WI38 (cell line): ENCODE results near the gene MAP3K5.

ENCODE experiments used
- H3K4me3 ChIP-seq: 2 replicates; pipeline ENCODE4 v1.5.1; 2011; ENCODE audit warnings: low read depth, mild to moderate bottlenecking, control low read depth, low read length
- CTCF ChIP-seq: IDR thresholded peaks from 2 replicates; pipeline ENCODE4 v1.5.1; 2012; ENCODE audit warnings: low read depth, mild to moderate bottlenecking, control low read depth, low read length

The MAP3K5 gene

DNA sequence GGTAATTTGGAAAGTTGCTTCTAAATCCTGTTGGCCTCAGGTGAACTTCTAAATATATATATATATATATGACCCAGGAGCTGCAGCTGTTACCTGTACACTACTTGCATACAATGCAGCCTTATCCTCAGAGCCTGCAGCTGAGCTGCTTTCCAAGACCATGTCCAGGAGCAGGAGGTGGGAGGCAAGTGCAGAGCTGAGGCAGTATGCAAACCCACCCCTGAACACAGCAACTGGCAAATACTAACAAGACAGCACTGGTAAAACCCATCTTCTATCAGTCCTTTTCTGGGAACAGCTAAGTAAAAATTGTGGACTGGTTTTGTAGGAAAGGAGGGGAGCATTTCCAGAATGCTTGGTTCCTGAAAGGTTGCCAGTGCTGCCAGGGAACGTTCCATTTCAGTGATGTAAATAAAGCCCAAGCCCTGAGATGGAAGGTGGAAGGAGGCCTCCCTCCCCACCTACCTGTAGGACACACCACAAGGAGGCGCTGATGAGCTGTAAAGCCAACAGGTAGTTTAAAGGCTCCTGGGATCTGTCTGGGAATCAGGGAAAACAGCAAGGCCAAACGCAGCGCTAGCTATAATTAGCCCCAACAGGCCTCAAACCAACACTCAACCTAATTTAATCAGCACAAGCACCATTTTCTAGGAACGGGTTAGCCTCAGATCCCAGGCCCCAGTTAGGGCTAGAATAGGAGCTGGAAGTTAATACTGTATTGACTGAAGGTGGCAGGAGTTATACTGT, 148.3 kb downstream of the MAP3K5 start:
- TF ChIP-seq CTCF: peak; percentile 78
- no peak overlapping the region for H3K4me3 ChIP-seq

DNA sequence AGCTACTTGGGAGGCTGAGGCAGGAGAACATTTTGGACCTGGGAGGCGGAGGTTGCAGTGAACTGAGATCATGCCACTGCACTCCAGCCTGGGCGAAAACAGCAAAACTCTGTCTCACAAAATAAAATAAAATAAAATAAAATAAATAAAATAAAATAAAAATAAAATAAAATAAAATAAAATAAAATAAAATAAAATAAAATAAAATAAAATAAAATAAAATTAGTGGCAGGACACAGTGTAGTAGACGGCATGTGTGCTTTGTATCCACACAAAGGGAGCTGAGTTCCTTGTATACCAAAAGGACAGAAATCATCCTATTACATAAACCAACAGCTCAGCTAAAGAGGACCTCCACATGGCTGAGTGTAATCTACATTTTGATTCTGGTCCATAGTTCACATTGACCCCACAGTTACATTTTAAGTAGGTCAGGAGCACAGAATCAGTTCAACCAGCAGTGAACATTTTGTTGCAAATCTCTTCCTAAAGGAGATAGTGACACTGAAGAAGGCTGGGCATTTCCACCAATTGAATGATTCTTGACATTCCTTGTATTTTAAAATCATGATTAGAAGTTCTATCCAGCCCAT, 150.3 kb downstream of the MAP3K5 start:
- H3K4me3 ChIP-seq: no peak overlapping the region
- no peak for TF ChIP-seq CTCF

- TF ChIP-seq CTCF: no peak
- no peak overlapping the region for H3K4me3 ChIP-seq
These were observed 151.1 kb downstream of the MAP3K5 start for GRCh38 chr6:136641166-136641565.

DNA sequence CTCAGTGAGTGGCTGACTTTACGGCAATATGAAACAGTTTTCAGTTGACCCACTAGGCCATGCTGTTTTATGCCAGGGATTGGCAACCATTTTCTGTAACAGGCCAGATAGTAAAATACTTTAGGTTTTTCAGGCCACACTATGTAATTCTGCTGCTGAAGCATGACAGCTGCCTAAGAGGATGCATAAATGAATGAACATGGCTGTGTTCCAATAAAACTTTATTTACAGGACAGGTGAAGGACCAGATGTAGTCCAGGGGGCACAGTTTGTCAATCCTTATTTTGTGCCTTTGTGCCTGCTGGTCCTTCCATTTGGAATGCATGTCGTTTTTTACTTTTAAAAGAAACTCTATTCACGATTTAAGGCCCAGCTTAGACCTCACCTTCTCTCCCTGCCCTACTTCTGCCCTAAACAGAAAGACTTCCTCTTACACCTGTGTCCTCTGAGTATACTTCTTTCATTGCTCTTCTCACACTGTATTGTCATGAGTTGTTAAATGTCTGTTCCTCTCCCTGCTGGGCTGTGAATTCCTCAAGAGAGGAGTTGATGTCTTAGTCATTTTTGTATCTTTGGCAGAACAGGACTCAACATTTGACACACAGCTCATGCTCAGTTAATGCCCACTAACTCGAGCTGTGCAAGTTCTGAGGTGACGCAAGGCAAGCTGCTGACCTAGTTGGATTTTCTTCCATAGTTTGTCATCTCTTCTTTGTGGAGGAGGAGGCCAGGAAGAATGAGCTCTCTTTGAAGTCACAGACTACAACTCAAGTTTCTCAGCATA, 152.0 kb downstream of the MAP3K5 start:
- H3K4me3 ChIP-seq: no peak overlapping the region
- no peak for TF ChIP-seq CTCF

DNA sequence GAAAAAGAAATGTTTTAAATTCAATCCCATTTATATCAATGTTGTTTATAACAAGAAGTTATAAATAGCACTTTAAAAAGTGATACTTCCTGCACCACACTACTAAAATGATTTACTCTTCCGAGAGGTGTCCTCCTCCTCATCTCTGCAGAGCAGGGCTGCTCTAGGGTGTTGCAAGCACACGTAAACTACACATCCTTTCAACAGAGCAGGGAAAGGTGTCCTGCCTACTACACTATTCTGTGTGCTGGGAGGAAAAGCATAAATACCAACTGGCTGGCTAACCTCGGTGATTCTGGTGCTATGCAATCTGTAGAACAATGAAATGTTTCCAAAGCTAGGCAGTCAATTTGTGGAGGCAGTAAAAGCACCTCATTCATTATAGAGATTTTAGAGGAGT, 152.6 kb downstream of the MAP3K5 start:
- no peak overlapping the region for H3K4me3 ChIP-seq
- TF ChIP-seq CTCF: no peak

DNA sequence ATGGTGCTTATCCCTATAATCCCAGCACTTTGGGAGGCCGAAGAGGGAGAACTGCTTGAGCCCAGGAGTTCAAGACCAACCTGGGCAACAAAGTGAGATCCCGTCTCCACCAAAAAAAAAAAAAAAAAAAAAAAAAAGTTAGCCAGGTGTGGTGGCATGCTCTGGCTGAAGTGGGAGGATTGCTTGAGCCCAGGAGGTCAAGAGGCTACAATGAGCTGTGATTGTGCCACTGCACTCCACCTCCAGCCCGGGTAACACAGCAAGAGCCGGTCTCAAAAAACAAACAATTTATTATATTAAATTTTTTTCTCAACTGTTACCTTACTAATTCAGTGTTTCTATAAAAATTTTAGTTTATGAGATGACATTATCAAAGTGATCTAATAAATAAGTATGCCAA, 156.7 kb downstream of the MAP3K5 start:
- no peak overlapping the region for H3K4me3 ChIP-seq
- no peak for TF ChIP-seq CTCF

- H3K4me3 ChIP-seq: no peak overlapping the region
- no peak for TF ChIP-seq CTCF
These were observed 158.9 kb downstream of the MAP3K5 start for GRCh38 chr6:136633355-136633754.
